ENCODE measurements around the gene LRRC34.

DNA sequence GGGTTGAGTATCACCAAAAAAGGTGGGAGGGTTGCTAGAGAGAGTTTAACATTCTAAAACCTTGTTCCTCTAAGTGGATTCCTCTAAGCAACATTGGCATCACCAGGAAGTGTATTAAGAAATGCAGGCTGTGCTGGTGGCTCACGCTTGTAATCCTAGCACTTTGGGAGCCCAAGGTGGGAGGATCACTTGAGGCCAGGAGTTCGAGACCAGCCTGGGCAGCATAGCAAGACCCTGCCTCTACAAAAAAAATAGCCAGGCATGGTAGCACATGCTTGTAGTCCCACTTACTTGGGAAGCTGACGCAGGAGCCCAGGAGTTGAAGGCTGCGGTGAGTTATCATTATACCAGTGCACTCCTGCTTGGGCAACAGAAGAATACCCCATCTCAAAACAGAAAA, 34.9 kb downstream of the LRRC34 start:
- TF ChIP-seq POLR2AphosphoS5 (IDR thresholded peaks at IDR 0.05; ENCODE audit: control insufficient read depth, insufficient read depth, low read depth, low read length) = no peak; the same call in 1 of the 2 replicates
- TF ChIP-seq FOXK1 (CRISPR knock-in tag; IDR thresholded peaks at IDR 0.05; ENCODE audit: borderline replicate concordance) = no peak
